ENCODE data around the gene KCTD16. TPM values are rescaled to one million over a fixed set of nuclear protein-coding genes. Genes with fewer than 3 reads are reported as not detected.
A peak's percentile ranks its signal among the peaks of the same experiment; 100 is the strongest.

Gene KCTD16
- total RNA-seq, 1 donor from 2014 or later, result 5.6 TPM

DNA sequence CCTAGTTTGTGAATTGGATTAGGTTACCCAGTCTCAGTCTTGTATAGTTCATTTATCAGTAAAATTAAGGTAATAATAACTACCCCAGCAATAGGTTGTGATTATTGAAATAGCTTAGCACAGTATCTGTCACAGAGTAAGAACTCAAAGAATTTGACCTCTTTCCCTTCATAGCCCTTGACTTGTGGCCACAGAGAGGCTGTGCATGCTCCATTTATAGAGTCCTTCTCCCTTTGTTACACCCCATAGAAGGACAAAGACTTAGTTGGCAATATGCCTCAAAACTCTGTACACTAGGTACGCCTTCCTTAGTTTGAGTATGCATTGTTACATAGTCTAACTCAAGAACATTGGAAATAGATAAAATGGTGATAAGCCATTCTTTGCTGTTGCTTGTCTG lies 257.2 kb downstream of the KCTD16 start:
- TF ChIP-seq, protein P1, sequence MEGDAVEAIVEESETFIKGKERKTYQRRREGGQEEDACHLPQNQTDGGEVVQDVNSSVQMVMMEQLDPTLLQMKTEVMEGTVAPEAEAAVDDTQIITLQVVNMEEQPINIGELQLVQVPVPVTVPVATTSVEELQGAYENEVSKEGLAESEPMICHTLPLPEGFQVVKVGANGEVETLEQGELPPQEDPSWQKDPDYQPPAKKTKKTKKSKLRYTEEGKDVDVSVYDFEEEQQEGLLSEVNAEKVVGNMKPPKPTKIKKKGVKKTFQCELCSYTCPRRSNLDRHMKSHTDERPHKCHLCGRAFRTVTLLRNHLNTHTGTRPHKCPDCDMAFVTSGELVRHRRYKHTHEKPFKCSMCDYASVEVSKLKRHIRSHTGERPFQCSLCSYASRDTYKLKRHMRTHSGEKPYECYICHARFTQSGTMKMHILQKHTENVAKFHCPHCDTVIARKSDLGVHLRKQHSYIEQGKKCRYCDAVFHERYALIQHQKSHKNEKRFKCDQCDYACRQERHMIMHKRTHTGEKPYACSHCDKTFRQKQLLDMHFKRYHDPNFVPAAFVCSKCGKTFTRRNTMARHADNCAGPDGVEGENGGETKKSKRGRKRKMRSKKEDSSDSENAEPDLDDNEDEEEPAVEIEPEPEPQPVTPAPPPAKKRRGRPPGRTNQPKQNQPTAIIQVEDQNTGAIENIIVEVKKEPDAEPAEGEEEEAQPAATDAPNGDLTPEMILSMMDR (IDR thresholded peaks at IDR 0.05; ENCODE audit: insufficient read depth, low read depth, low read length), result no peak
- no peak for TF ChIP-seq EZH2 (IDR thresholded peaks at IDR 0.05; ENCODE audit: insufficient read depth, low read length)
- no peak overlapping the region for H2AFZ ChIP-seq (ENCODE audit: low read depth, low read length)
- no peak for FAIRE-seq

DNA sequence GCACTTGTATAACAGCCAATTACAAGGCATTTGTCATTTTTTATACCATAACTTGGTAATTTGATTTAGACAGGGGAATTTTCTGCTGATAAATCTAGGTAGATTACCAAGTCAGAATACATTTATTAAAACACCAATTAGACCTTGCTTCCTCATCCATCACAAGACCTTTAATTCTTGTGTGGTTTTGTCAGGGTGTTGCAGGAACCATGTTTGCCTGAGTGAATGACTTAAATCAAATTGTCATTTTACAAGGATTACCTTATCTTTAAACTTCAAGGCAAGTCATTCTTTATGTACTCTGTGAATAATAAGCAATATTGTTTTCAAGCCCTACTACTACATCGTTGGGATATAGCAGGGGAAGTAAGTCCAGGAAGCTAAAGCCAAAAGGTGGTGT lies 257.7 kb downstream of the KCTD16 start:
- Mint-ChIP-seq H3K9me3 (ENCODE audit: unreplicated experiment) (peaks cover 8% of the 10 kb centered on the region), H3K4me1 (ENCODE audit: low read depth, unreplicated experiment) (peaks cover 28% of the 10 kb centered on the region), H3K4me3 (ENCODE audit: unreplicated experiment) (no peak overlapping the region), H3K27me3 (ENCODE audit: low read depth, unreplicated experiment) (no peaks in the 10 kb centered on the region), H3K36me3 (ENCODE audit: low read depth, unreplicated experiment) (no peaks in the 10 kb centered on the region), H3K27ac (ENCODE audit: unreplicated experiment) (peak overlapping the region; percentile 81)
- no peak for TF ChIP-seq EZH2 (IDR thresholded peaks at IDR 0.05; ENCODE audit: insufficient read depth, low read length)
- TF ChIP-seq, protein P1 (IDR thresholded peaks at IDR 0.05; ENCODE audit: insufficient read depth, low read depth, low read length), result no peak
- no peak for FAIRE-seq
- H3K9me3 ChIP-seq (ENCODE audit: insufficient read depth, low read depth, low read length), result no peaks in the 10 kb centered on the region
- no peak overlapping the region for H2AFZ ChIP-seq (ENCODE audit: low read depth, low read length)
- no peak for DNase-seq (ENCODE audit: low read depth)
- H3K27ac ChIP-seq (ENCODE audit: low read depth, low read length), result no peak overlapping the region
- H3K9ac ChIP-seq (ENCODE audit: low read length), result no peak overlapping the region
- H3K36me3 ChIP-seq (ENCODE audit: insufficient read depth, low read length), result no peaks in the 10 kb centered on the region
- H3K4me1 ChIP-seq (ENCODE audit: insufficient read depth, low read length), result no peaks in the 10 kb centered on the region
- H3K4me2 ChIP-seq (ENCODE audit: low read length), result no peak overlapping the region
- H3K27me3 ChIP-seq (ENCODE audit: insufficient read depth, low read length), result no peaks in the 10 kb centered on the region
- H3K4me3 ChIP-seq (ENCODE audit: insufficient read depth, low read depth, low read length), result no peak overlapping the region
- no peaks in the 10 kb centered on the region for H4K20me1 ChIP-seq (ENCODE audit: insufficient read depth, low read length)
- no peaks in the 10 kb centered on the region for H3K79me2 ChIP-seq (ENCODE audit: insufficient read depth, low read length)

More for the DNA sequence above, 257.2 kb downstream of the KCTD16 start:
- Mint-ChIP-seq H3K9me3 (ENCODE audit: unreplicated experiment) (peaks cover 8% of the 10 kb centered on the region), H3K36me3 (ENCODE audit: low read depth, unreplicated experiment) (no peaks in the 10 kb centered on the region), H3K27me3 (ENCODE audit: low read depth, unreplicated experiment) (no peaks in the 10 kb centered on the region), H3K4me1 (ENCODE audit: low read depth, unreplicated experiment) (peaks cover 33% of the 10 kb centered on the region), H3K4me3 (ENCODE audit: unreplicated experiment) (no peak overlapping the region), H3K27ac (ENCODE audit: unreplicated experiment) (peak overlapping the region; percentile 81)
- no peak overlapping the region for H3K4me3 ChIP-seq (ENCODE audit: insufficient read depth, low read depth, low read length)
- H3K9me3 ChIP-seq (ENCODE audit: insufficient read depth, low read depth, low read length), result no peaks in the 10 kb centered on the region
- no peaks in the 10 kb centered on the region for H4K20me1 ChIP-seq (ENCODE audit: insufficient read depth, low read length)
- DNase-seq (ENCODE audit: low read depth), result peak; percentile 27
- no peaks in the 10 kb centered on the region for H3K79me2 ChIP-seq (ENCODE audit: insufficient read depth, low read length)
- no peaks in the 10 kb centered on the region for H3K4me1 ChIP-seq (ENCODE audit: insufficient read depth, low read length)
- no peak overlapping the region for H3K4me2 ChIP-seq (ENCODE audit: low read length)
- no peaks in the 10 kb centered on the region for H3K27me3 ChIP-seq (ENCODE audit: insufficient read depth, low read length)
- H3K27ac ChIP-seq (ENCODE audit: low read depth, low read length), result no peak overlapping the region
- no peaks in the 10 kb centered on the region for H3K36me3 ChIP-seq (ENCODE audit: insufficient read depth, low read length)
- H3K9ac ChIP-seq (ENCODE audit: low read length), result no peak overlapping the region

DNA sequence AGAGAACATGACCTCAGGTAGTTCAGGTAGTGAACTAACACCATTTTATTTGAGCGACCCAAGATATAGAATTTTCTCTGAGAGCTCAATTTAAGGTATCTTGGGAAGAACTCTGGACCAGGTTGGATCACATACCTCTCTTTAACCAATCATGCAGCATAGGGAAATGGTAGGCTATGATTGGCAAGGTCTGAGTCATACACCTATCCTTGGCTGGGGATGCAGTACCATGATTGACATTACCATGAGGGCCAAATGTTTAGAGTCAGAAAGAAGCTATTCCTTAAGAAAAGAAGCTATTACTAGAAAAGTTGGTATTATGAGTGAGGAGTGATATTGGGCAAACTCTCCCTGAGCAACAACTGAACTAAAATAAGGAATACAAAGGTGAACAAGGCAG lies 258.7 kb downstream of the KCTD16 start:
- H3K36me3 Mint-ChIP-seq (ENCODE audit: low read depth, unreplicated experiment), result no peaks in the 10 kb centered on the region
- no peaks in the 10 kb centered on the region for H3K36me3 ChIP-seq (ENCODE audit: insufficient read depth, low read length)
- H3K9ac ChIP-seq (ENCODE audit: low read length), result no peak overlapping the region
- H3K4me1 ChIP-seq (ENCODE audit: insufficient read depth, low read length), result no peaks in the 10 kb centered on the region
- H4K20me1 ChIP-seq (ENCODE audit: insufficient read depth, low read length), result no peaks in the 10 kb centered on the region
- no peaks in the 10 kb centered on the region for H3K27me3 ChIP-seq (ENCODE audit: insufficient read depth, low read length)
- TF ChIP-seq, protein P1 (IDR thresholded peaks at IDR 0.05; ENCODE audit: insufficient read depth, low read depth, low read length), result no peak
- no peak for TF ChIP-seq EZH2 (IDR thresholded peaks at IDR 0.05; ENCODE audit: insufficient read depth, low read length)
- no peaks in the 10 kb centered on the region for H3K27me3 Mint-ChIP-seq (ENCODE audit: low read depth, unreplicated experiment)
- H3K9me3 ChIP-seq (ENCODE audit: insufficient read depth, low read depth, low read length), result no peaks in the 10 kb centered on the region
- no peak overlapping the region for H3K4me2 ChIP-seq (ENCODE audit: low read length)
- H2AFZ ChIP-seq (ENCODE audit: low read depth, low read length), result no peak overlapping the region
- no peak overlapping the region for H3K27ac Mint-ChIP-seq (ENCODE audit: unreplicated experiment)
- no peak overlapping the region for H3K27ac ChIP-seq (ENCODE audit: low read depth, low read length)
- FAIRE-seq, result no peak
- H3K4me1 Mint-ChIP-seq (ENCODE audit: low read depth, unreplicated experiment), result peaks cover 22% of the 10 kb centered on the region
- no peaks in the 10 kb centered on the region for H3K79me2 ChIP-seq (ENCODE audit: insufficient read depth, low read length)
- H3K9me3 Mint-ChIP-seq (ENCODE audit: unreplicated experiment), result peaks cover 8% of the 10 kb centered on the region
- no peak overlapping the region for H3K4me3 Mint-ChIP-seq (ENCODE audit: unreplicated experiment)
- no peak overlapping the region for H3K4me3 ChIP-seq (ENCODE audit: insufficient read depth, low read depth, low read length)
- DNase-seq (ENCODE audit: low read depth), result no peak
